Adrenal gland (tissue), 12 donors: ENCODE data around the gene CARD10. TPM values are rescaled to one million over a fixed set of nuclear protein-coding genes. Genes with fewer than 3 reads are reported as not detected.

Experiments
- DNase-seq, 7 donors: peaks; one replicate each; pipeline ENCODE4 v3.0.0-alpha.2; 2019 to 2020
- H3K27ac ChIP-seq, 5 donors: fragments of 200-600 bp; sonication (generic) in 4 of 5; 1 replicate in 3 of 5; 2 replicates in 2 of 5; pipeline versions ENCODE4 v1.5.1 to v1.8.0; 2016 to 2020; ENCODE audit warnings: mild to moderate bottlenecking in 1 of 5
- H3K27me3 ChIP-seq: fragments of 200-600 bp; 2 replicates; pipeline ENCODE4 v1.8.0; 2021
- H3K36me3 ChIP-seq, 2 donors: fragments of 200-600 bp; replicated peaks in 1 of 2; 1 replicate in 1 of 2; 2 replicates in 1 of 2; pipeline versions ENCODE4 v1.5.1 to v1.8.0; 2018 to 2022
- H3K4me1 ChIP-seq, 2 donors: fragments of 200-600 bp; replicated peaks in 1 of 2; 1 replicate in 1 of 2; 2 replicates in 1 of 2; pipeline versions ENCODE4 v1.5.1 to v1.8.0; 2018 to 2021
- H3K4me3 ChIP-seq, 4 donors: fragments of 200-600 bp; sonication (generic) in 3 of 4; one replicate each; pipeline ENCODE4 v1.5.1; 2016 to 2018
- H3K9me3 ChIP-seq, 3 donors: fragments of 200-600 bp; sonication (generic) in 1 of 3; replicated peaks in 1 of 3; 1 replicate in 2 of 3; 2 replicates in 1 of 3; pipeline versions ENCODE4 v1.5.1 to v1.8.0; 2016 to 2021
- POLR2A ChIP-seq, 2 donors: fragments of 450-650 bp; IDR thresholded peaks; one replicate each; pipeline ENCODE4 v1.6.1; 2017; ENCODE audit warnings: antibody characterized with exemption in 2 of 2, mild to moderate bottlenecking in 2 of 2, moderate library complexity in 1 of 2
- WGBS, 4 donors: extraction: QIAGEN DNeasy Blood & Tissue Kit in 2 of 4; methylation state at CpG; one replicate each; pipeline versions ENCODE4 v1.1.5 to v1.1.7; 2013 to 2017; 5-methylcytosine and 5-hydroxymethylcytosine counted together
- intact Hi-C, 2 donors: fragments of 100-400 bp; cut with DNase I; formaldehyde crosslinking; loops; one replicate each; pipeline versions ENCODE4 v1.14.1 to v1.15.0; 2022 to 2023
- polyA plus RNA-seq, 3 donors: library from polyadenylated mRNA; stranded (reverse); fragments of 200-250 nt in 2 of 3; fragments of 350-450 nt in 1 of 3; fragmentation: Illumina TruSeq in 1 of 3; extraction: RNeasy Lipid Tissue Mini Kit (QIAGEN cat#74804) in 1 of 3; gene quantifications; one replicate each; pipeline ENCODE4 v1.2.3, GENCODE V29; 2013 to 2014
- total RNA-seq, 9 donors: library from RNA; depleted of rRNA in 4 of 9; stranded (reverse); fragments of >200 nt in 4 of 9; fragments of 120-200 nt in 1 of 9; fragmentation: NEBNext Ultra II Directional in 1 of 9; extraction: Animal tissue kit (Norgen Biotek cat#: 25700) in 1 of 9; gene quantifications; one replicate each; pipeline versions ENCODE4 v1.1.0 to v1.2.4, GENCODE V29; 2013 to 2023
- TF ChIP-seq, protein P1 (sequence below), 6 experiments: fragments of 450-650 bp in 4 of 6; fragments of 200-600 bp in 2 of 6; sonication (generic) in 1 of 6; IDR thresholded peaks; 1 replicate in 5 of 6; 2 replicates in 1 of 6; pipeline versions ENCODE4 v1.5.1 to v1.8.0; 2016 to 2021; ENCODE audit warnings: antibody characterized with exemption in 6 of 6, mild to moderate bottlenecking in 2 of 6, moderate library complexity in 1 of 6
- donor health status: healthy with polysubstance abuse.
- donor health status: Bipolar disorder and iron deficiency.
- donor health status: DM: yes; HTN: yes; CAD: no.
- donor health status: DM: no; HTN: no; CAD: no.
- donor health status: DM: no; HTN: no; CAD: no.
- donor health status: DM: yes; HTN: yes; CAD: no.

Gene CARD10
- total and polyA plus RNA-seq, 12 donors, result 3.3 to 34.2 (median 19.0) TPM

DNA sequence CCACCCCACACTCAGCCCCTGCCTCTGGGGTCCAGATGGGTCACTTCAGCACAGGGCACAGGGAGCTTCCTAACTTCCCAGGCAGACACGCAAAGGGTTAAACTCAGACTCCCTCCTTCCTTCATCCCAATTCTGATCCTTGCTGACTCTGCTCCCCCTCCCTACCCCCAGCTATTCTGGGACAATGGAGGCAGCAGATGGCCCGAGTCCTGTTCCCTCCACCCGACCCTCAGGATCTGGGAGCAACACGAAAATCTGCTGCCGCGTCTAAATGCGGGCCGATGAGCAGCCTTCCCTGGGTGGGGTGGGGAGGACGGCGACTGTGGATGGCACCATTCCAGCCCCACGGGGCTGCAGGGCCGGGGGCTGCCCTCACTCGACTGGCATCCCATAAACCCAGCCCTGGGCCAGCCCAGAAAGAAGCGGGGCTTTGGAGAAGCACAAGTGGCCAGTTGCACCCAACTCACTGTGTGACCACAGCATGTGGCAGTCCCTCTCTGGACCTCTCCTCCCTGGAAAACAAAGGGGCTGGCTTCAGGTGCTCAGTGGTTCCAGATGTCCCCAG, 51.7 kb downstream of the CARD10 start:
- Histone ChIP-seq H3K4me3 (no peak overlapping the region), H3K36me3 (no peaks in the 10 kb centered on the region), H3K4me1 (no peaks in the 10 kb centered on the region), H3K9me3 (no peaks in the 10 kb centered on the region), H3K27ac (no peak overlapping the region), H3K27me3 (no peaks in the 10 kb centered on the region)
- intact Hi-C loops, result no loop called here
- TF ChIP-seq, protein P1, sequence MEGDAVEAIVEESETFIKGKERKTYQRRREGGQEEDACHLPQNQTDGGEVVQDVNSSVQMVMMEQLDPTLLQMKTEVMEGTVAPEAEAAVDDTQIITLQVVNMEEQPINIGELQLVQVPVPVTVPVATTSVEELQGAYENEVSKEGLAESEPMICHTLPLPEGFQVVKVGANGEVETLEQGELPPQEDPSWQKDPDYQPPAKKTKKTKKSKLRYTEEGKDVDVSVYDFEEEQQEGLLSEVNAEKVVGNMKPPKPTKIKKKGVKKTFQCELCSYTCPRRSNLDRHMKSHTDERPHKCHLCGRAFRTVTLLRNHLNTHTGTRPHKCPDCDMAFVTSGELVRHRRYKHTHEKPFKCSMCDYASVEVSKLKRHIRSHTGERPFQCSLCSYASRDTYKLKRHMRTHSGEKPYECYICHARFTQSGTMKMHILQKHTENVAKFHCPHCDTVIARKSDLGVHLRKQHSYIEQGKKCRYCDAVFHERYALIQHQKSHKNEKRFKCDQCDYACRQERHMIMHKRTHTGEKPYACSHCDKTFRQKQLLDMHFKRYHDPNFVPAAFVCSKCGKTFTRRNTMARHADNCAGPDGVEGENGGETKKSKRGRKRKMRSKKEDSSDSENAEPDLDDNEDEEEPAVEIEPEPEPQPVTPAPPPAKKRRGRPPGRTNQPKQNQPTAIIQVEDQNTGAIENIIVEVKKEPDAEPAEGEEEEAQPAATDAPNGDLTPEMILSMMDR (IDR thresholded peaks at IDR 0.05), result no peak
- DNase-seq, result no peak
- 56 to 86% (median 62%) methylated on average over 4 to 14 of the region's 14 CpGs for WGBS, 4 donors

DNA sequence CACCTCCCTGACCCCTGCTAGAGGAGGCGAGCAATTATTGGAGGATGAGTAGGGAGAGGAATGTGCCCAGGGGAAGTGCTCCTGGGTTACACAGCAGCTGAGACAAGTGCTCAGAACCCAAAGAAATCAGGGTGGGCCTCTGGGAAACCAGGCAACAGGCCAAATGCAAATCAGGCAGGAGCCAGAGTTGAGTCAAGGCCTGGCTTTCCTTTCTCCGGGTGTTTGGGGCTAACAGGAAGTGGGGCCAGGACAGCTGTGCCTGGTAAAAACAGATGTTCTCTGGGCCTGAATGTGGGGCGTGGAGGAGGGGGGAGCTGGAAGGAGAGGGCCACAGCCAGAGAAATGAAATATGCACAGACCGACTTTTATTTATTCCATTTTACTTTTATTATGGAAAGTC, 55.0 kb downstream of the CARD10 start:
- intact Hi-C loops, result no loop called here
- H3K9me3 ChIP-seq, result no peaks in the 10 kb centered on the region
- H3K27me3 ChIP-seq, result no peaks in the 10 kb centered on the region
- no peaks in the 10 kb centered on the region for H3K36me3 ChIP-seq
- H3K4me1 ChIP-seq, result no peaks in the 10 kb centered on the region
- TF ChIP-seq POLR2A (IDR thresholded peaks at IDR 0.05), result no peak
- TF ChIP-seq, protein P1 (IDR thresholded peaks at IDR 0.05), result no peak
- no peak overlapping the region for H3K27ac ChIP-seq
- DNase-seq, result no peak
- WGBS, 4 donors, result 38 to 45% (median 44%) methylated on average over 4 of the region's 4 CpGs
- no peak overlapping the region for H3K4me3 ChIP-seq

- TF ChIP-seq, protein P1 (IDR thresholded peaks at IDR 0.05), result no peak
- Histone ChIP-seq H3K9me3 (no peaks in the 10 kb centered on the region), H3K27me3 (no peaks in the 10 kb centered on the region), H3K4me3 (no peak overlapping the region), H3K4me1 (no peaks in the 10 kb centered on the region), H3K27ac (no peak overlapping the region), H3K36me3 (no peaks in the 10 kb centered on the region)
- 7 to 27% (median 18%) methylated on average over 5 of the region's 5 CpGs for WGBS, 4 donors
- intact Hi-C loops, result no loop called here
- DNase-seq, result peak in 3 of 7 donors; percentile 31 to 48 (median 45)
These were observed 56.2 kb downstream of the CARD10 start for GRCh38 chr22:37462983-37463382.

DNA sequence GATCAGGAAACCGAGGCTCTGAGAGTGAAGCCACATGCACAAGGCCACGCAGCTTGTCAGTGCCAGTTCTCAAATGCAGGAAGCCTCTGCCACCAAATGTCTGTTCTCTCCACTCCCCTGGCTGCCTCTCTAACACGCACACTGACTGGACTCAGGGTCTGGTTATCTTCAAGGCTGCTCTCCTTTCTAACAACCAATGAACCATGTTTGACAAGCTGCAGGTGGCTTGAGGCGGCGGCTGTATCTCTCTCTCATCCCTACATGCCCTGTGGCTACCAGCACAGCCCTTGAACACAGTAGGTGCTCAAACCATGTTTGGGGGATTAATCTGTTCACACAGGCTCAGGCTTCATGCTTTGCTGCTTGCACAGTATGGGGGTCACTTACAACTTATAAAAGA, 56.8 kb downstream of the CARD10 start:
- H3K27me3 ChIP-seq, result no peaks in the 10 kb centered on the region
- TF ChIP-seq POLR2A (IDR thresholded peaks at IDR 0.05), result no peak
- TF ChIP-seq, protein P1 (IDR thresholded peaks at IDR 0.05), result no peak

More for the DNA sequence above, 56.8 kb downstream of the CARD10 start:
- H3K27ac ChIP-seq, result no peak overlapping the region
- no peak overlapping the region for H3K4me3 ChIP-seq
- H3K4me1 ChIP-seq, result no peaks in the 10 kb centered on the region
- intact Hi-C loops, result no loop called here
- 48 to 61% (median 55%) methylated on average over 5 of the region's 5 CpGs for WGBS, 4 donors
- no peaks in the 10 kb centered on the region for H3K9me3 ChIP-seq
- H3K36me3 ChIP-seq, result no peaks in the 10 kb centered on the region
- DNase-seq, result no peak
